IMR-90 (cell line): Measurements from ENCODE around the gene SSH2. TPM values are rescaled to one million over a fixed set of nuclear protein-coding genes. Genes with fewer than 3 reads are reported as not detected.

Source experiments
- ATAC-seq: fragments of 200-7000 bp; cut with Tn5 transposase; 2 replicates; pipeline ENCODE4 v1.9.1; 2020; ENCODE audit warnings: low read depth, mild to moderate bottlenecking, moderate library complexity
- BruUV-seq: library from RNA; stranded (reverse); fragments of 400-500 nt; replicated peaks from 2 replicates; lab custom pipeline; 2021; lab: Mats Ljungman, UMichigan
- CTCF ChIA-PET: fragments of 300-600 bp; formaldehyde crosslinking; extraction: SDS; loops from one replicate; lab custom pipeline; 2021; ENCODE audit warnings: antibody characterized with exemption; lab: Yijun Ruan, JAX
- POLR2A ChIA-PET: fragments of 300-600 bp; sonication (Branson Sonifier 250); formaldehyde crosslinking; loops from one replicate; lab custom pipeline; 2022; ENCODE audit warnings: antibody characterized with exemption; ENCODE audit not compliant: unreplicated experiment; lab: Charles Lee
- DNase-seq: peaks from one replicate; pipeline ENCODE4 v3.0.0; 2013
- H2AFZ ChIP-seq: replicated peaks from 2 replicates; pipeline ENCODE3; 2013; ENCODE audit warnings: low read length, mild to moderate bottlenecking; ENCODE audit not compliant: poor library complexity
- H2AK5ac ChIP-seq: 2 replicates; pipeline ENCODE4 v1.6.1; 2013; ENCODE audit warnings: low read depth, low read length, inconsistent platforms
- H2AK9ac ChIP-seq: replicated peaks from 2 replicates; pipeline ENCODE3; 2013; ENCODE audit warnings: mild to moderate bottlenecking, low read depth, low read length, moderate library complexity; ENCODE audit not compliant: poor library complexity
- H2BK120ac ChIP-seq: 2 replicates; pipeline ENCODE4 v1.6.1; 2013; ENCODE audit warnings: low read depth, low read length, inconsistent platforms
- H2BK15ac ChIP-seq: 3 replicates; pipeline ENCODE4 v1.6.1; 2013; ENCODE audit warnings: low read depth, low read length, inconsistent platforms
- H2BK20ac ChIP-seq: 2 replicates; pipeline ENCODE4 v1.6.1; 2013; ENCODE audit warnings: low read depth, mild to moderate bottlenecking, inconsistent platforms, low read length, moderate library complexity
- H2BK5ac ChIP-seq: 2 replicates; pipeline ENCODE4 v1.6.1; 2013; ENCODE audit warnings: mild to moderate bottlenecking, low read depth, low read length, inconsistent platforms; ENCODE audit not compliant: poor library complexity, severe bottlenecking
- H3K14ac ChIP-seq: replicated peaks from 2 replicates; pipeline ENCODE4 v1.6.1; 2013; ENCODE audit warnings: low read depth, low read length, inconsistent platforms
- H3K18ac ChIP-seq: 2 replicates; pipeline ENCODE4 v1.6.1; 2013; ENCODE audit warnings: low read depth, low read length, control low read depth
- H3K23ac ChIP-seq: 2 replicates; pipeline ENCODE4 v1.6.1; 2013; ENCODE audit warnings: low read depth, low read length, inconsistent platforms
- H3K27ac ChIP-seq: 2 replicates; pipeline ENCODE4 v1.5.1; 2013; ENCODE audit warnings: mild to moderate bottlenecking, control low read depth, low read length; ENCODE audit not compliant: insufficient read depth
- H3K27me3 ChIP-seq: 2 replicates; pipeline ENCODE4 v1.6.1; 2013; ENCODE audit warnings: low read length; ENCODE audit not compliant: control insufficient read depth, insufficient read depth
- H3K36me3 ChIP-seq: 2 replicates; pipeline ENCODE4 v1.6.1; 2013; ENCODE audit warnings: low read length, mixed read lengths; ENCODE audit not compliant: control insufficient read depth, insufficient read depth
- H3K4ac ChIP-seq: 2 replicates; pipeline ENCODE4 v1.6.1; 2013; ENCODE audit warnings: low read depth, low read length, inconsistent platforms
- H3K4me1 ChIP-seq: 2 replicates; pipeline ENCODE4 v1.6.1; 2013; ENCODE audit warnings: low read length, mixed read lengths; ENCODE audit not compliant: control insufficient read depth, insufficient read depth
- H3K4me2 ChIP-seq: 2 replicates; pipeline ENCODE4 v1.6.1; 2013; ENCODE audit warnings: low read depth, mild to moderate bottlenecking, control low read depth, low read length, moderate library complexity
- H3K4me3 ChIP-seq: 2 replicates; pipeline ENCODE4 v1.5.1; 2013; ENCODE audit warnings: low read depth, mild to moderate bottlenecking, control low read depth, low read length, moderate library complexity; ENCODE audit not compliant: insufficient read depth
- H3K56ac ChIP-seq: 2 replicates; pipeline ENCODE4 v1.6.1; 2013; ENCODE audit warnings: low read length, inconsistent platforms; ENCODE audit not compliant: insufficient read depth; ENCODE audit errors: extremely low read depth
- H3K79me1 ChIP-seq, 2 experiments: 2 replicates each; pipeline ENCODE4 v1.6.1; 2013; ENCODE audit warnings: low read length in 2 of 2, inconsistent platforms in 1 of 2, low read depth in 1 of 2
- H3K9ac ChIP-seq: 2 replicates; pipeline ENCODE4 v1.6.1; 2013; ENCODE audit warnings: low read depth, low read length, control low read depth
- H3K9me1 ChIP-seq: 2 replicates; pipeline ENCODE4 v1.6.1; 2013; ENCODE audit warnings: low read length, inconsistent platforms; ENCODE audit not compliant: insufficient read depth
- H3K9me3 ChIP-seq: 2 replicates; pipeline ENCODE4 v1.6.1; 2013; ENCODE audit warnings: low read length; ENCODE audit not compliant: control insufficient read depth, insufficient read depth
- H4K20me1 ChIP-seq: 2 replicates; pipeline ENCODE4 v1.6.1; 2013; ENCODE audit warnings: low read length, inconsistent platforms; ENCODE audit not compliant: insufficient read depth
- H4K5ac ChIP-seq: 2 replicates; pipeline ENCODE4 v1.6.1; 2013; ENCODE audit warnings: mild to moderate bottlenecking, low read depth, low read length, control low read depth
- H4K8ac ChIP-seq, 2 experiments: 2 replicates each; pipeline ENCODE4 v1.6.1; 2013; ENCODE audit warnings: low read depth in 2 of 2, low read length in 2 of 2, control low read depth in 1 of 2, inconsistent platforms in 1 of 2
- H4K91ac ChIP-seq: 2 replicates; pipeline ENCODE4 v1.6.1; 2013; ENCODE audit warnings: low read depth, low read length, inconsistent platforms; ENCODE audit not compliant: insufficient read depth
- CEBPB ChIP-seq: IDR thresholded peaks from 2 replicates; pipeline ENCODE4 v1.6.1; 2012; ENCODE audit warnings: low read depth, low read length, improper control_type of control experiment
- CHD1 ChIP-seq: IDR thresholded peaks from 2 replicates; pipeline ENCODE4 v1.6.1; 2012; ENCODE audit warnings: low read depth, low read length, improper control_type of control experiment
- CTCF ChIP-seq: conservative IDR thresholded peaks from 2 replicates; pipeline ENCODE4 v1.5.1; 2012; ENCODE audit warnings: mild to moderate bottlenecking, low read depth, low read length, improper control_type of control experiment
- MAFK ChIP-seq: IDR thresholded peaks from 2 replicates; pipeline ENCODE4 v1.6.1; 2012; ENCODE audit warnings: low read depth, low read length, improper control_type of control experiment
- MAZ ChIP-seq: IDR thresholded peaks from 2 replicates; pipeline ENCODE4 v1.6.1; 2012; ENCODE audit warnings: low read depth, mild to moderate bottlenecking, low read length, improper control_type of control experiment, moderate library complexity, borderline replicate concordance
- MXI1 ChIP-seq: IDR thresholded peaks from 2 replicates; pipeline ENCODE4 v1.6.1; 2012; ENCODE audit warnings: low read depth, mild to moderate bottlenecking, low read length, moderate library complexity, borderline replicate concordance
- NFE2L2 ChIP-seq: fragments of 150-350 bp; IDR thresholded peaks from 2 replicates; pipeline ENCODE4 v1.6.1; 2016; ENCODE audit warnings: low read depth, mild to moderate bottlenecking, low read length
- POLR2A ChIP-seq: IDR thresholded peaks from 2 replicates; pipeline ENCODE4 v1.6.1; 2012; ENCODE audit warnings: mild to moderate bottlenecking, low read depth, low read length
- RCOR1 ChIP-seq: IDR thresholded peaks from 2 replicates; pipeline ENCODE4 v1.6.1; 2012; ENCODE audit warnings: mild to moderate bottlenecking, low read length, improper control_type of control experiment; ENCODE audit not compliant: insufficient replicate concordance
- RFX5 ChIP-seq: IDR thresholded peaks from 2 replicates; pipeline ENCODE4 v1.8.0; 2012; ENCODE audit warnings: low read depth, mild to moderate bottlenecking, low read length, moderate library complexity
- SMC3 ChIP-seq: fragments of 150-350 bp; IDR thresholded peaks from 2 replicates; pipeline ENCODE4 v1.6.1; 2016; ENCODE audit warnings: low read depth, mild to moderate bottlenecking, antibody characterized with exemption, low read length, moderate library complexity
- USF2 ChIP-seq: fragments of 150-350 bp; IDR thresholded peaks from 2 replicates; pipeline ENCODE4 v1.6.1; 2017; ENCODE audit warnings: mild to moderate bottlenecking, antibody characterized with exemption, low read length, low read depth
- WGBS, 2 experiments: methylation state at CpG; one replicate each; pipeline versions ENCODE4 v1.1.5 to v1.1.7; 2013; ENCODE audit warnings: missing lambda C conversion rate in 2 of 2; ENCODE audit not compliant: insufficient read length in 1 of 2; ENCODE audit errors: extremely low coverage in 2 of 2; 5-methylcytosine and 5-hydroxymethylcytosine counted together
- dilution Hi-C: fragments of 300-500 bp; cut with HindIII; formaldehyde crosslinking; loops from one replicate; pipeline ENCODE4 v1.14.3; 2018; ENCODE audit warnings: low sequenced_read_pairs; ENCODE audit not compliant: unreplicated experiment
- in situ Hi-C: fragments of 300-500 bp; cut with MboI; formaldehyde crosslinking; loops from 3 replicates; pipeline ENCODE4 v1.14.3; 2019; ENCODE audit warnings: low sequenced_read_pairs, inconsistent platforms, mixed read lengths
- intact Hi-C: fragments of 100-400 bp; cut with micrococcal nuclease; formaldehyde crosslinking; loops from 2 replicates; pipeline ENCODE4 v1.10.0; 2022
- polyA plus RNA-seq, 3 experiments: library from polyadenylated mRNA; depleted of rRNA; stranded (reverse); fragments of >200 nt; gene quantifications; 2 replicates each; pipeline ENCODE4 v1.2.3, GENCODE V29; 2012; ENCODE audit warnings: low replicate concordance in 1 of 3
- total RNA-seq: library from RNA; depleted of rRNA; stranded (reverse); fragments of >200 nt; gene quantifications from 2 replicates; pipeline ENCODE4 v1.2.3, GENCODE V29; 2012

The SSH2 gene
- total and polyA plus RNA-seq, 2 of the 4 experiments (the other 2 are of a cell fraction), result 9.3 TPM

- Histone ChIP-seq H2BK20ac (no peak overlapping the region), H3K9me3 (no peaks in the 10 kb centered on the region), H3K9me1 (0 out of 2 replicates have a peak, but pooled peaks cover 2% of the 10 kb centered on the region), H3K4me2 (no peak overlapping the region), H3K18ac (no peak overlapping the region), H3K4me3 (no peak overlapping the region), H3K23ac (no peak overlapping the region), H4K8ac (no peak overlapping the region), H4K20me1 (no peaks in the 10 kb centered on the region), H3K36me3 (peaks cover 2% of the 10 kb centered on the region; the same call in 1 of the 2 replicates), H3K27me3 (no peaks in the 10 kb centered on the region), H4K5ac (no peak overlapping the region), H2AK9ac (no peak overlapping the region), H3K56ac (no peak overlapping the region), H3K9ac (no peak overlapping the region), H3K4ac (no peak overlapping the region), H3K27ac (no peak overlapping the region), H2AK5ac (no peak overlapping the region), H2BK15ac (no peak overlapping the region), H3K79me1 (peaks cover 3 to 16% of the 10 kb centered on the region in 2 experiments; a peak in 3 of 4 replicates), H2AFZ (no peak overlapping the region), H2BK5ac (no peak overlapping the region), H4K91ac (no peak overlapping the region), H2BK120ac (no peak overlapping the region), H3K4me1 (peaks cover 2% of the 10 kb centered on the region; the same call in 1 of the 2 replicates), H3K14ac (no peak overlapping the region)
- DNase-seq (no peak), ATAC-seq (no peak)
- intact Hi-C loops, result loop anchor here (5.0 kb wide), 1 partner anchor 34 kb away; no protein-coding TSS in a partner anchor
- in situ Hi-C loops, result no loop called here
- POLR2A ChIA-PET, result no interaction called here
- BruUV-seq, result no TSS peak
- TF ChIP-seq MXI1 (no peak), USF2 (no peak), CHD1 (no peak), MAFK (no peak), MAZ (no peak), RFX5 (no peak), CEBPB (no peak), NFE2L2 (no peak), CTCF (no peak), RCOR1 (no peak), POLR2A (no peak), SMC3 (no peak)
- dilution Hi-C loops, result no loop called here
- CTCF ChIA-PET, result no interaction called here
- 100% methylated on average over 1 of the region's 8 CpGs; no CpG with 5 or more reads in 1 of the 2 experiments for WGBS, 2 experiments
Observed at GRCh38 chr17:29718446-29719039, 211.5 kb downstream of the SSH2 start.
